Measurements from ENCODE around the gene ZNF784. TPM values are rescaled to one million over a fixed set of nuclear protein-coding genes. Genes with fewer than 3 reads are reported as not detected.

The ZNF784 gene
- total and polyA plus RNA-seq, 2 of the 13 experiments (the other 11 are each of a cell fraction or from before 2014, with no cell fraction given): 4.1 to 4.2 TPM

DNA sequence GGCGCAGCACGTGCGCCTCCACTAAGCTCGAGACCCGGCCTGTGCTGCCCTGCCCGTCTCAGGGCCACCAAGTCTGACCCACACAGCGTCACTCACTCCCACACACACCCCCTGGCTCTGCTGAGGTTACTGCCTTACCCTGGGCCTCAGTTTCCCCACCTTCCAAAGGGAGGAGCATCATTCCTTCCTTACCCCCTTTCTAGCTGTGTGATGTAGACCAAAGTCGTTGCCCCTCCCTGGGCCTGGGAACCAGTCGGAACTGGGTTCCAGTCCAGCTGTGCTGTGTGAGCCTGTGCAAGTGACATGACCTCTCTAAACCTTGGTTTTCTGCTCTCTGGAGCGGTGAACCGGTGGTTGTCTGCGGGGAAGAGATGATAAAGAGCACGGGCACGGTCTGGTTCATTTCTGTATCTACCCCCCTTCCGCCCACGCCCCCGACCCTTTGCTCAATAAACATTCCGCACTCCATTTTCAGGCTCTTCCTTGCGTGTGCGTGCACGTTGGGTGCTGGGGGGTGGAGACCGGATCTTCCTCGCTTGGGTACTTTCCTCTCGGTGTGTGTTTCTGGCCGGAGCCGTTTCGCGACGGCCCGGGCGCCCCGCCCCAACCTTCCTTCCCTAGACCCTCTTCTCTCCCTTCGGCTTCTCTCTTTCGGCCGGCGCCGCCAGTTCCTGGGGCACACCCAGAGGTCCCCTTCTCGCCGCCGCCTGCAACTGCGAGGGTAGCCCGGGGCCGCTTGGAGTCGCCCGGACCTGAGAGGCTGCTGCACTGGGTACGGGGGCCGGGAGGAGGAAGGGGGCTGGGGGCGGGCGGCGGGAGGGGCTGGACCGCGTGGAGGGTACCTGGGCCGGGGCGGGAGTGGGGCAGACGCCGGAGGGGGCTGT is 18.9 kb upstream of the ZNF784 start, which contains the start of gene ZNF581:
Gene ZNF581, plus strand, starts transcription at position 647 of the 884 bp plus-strand sequence. CDS start 923 bp downstream, outside the sequence.
- in situ Hi-C loops (cut with HindIII; ENCODE audit: extremely low pct_ligation_motif_present, low pct_unique_long_range_greater_than_20kb) (no loop called here), intact Hi-C loops (cut with micrococcal nuclease; ENCODE audit: unreplicated experiment) (no loop called here)
- 3% methylated on average over 36 of the region's 56 CpGs for WGBS (ENCODE audit: low lambda C conversion rate)
- H3K79me2 ChIP-seq (ENCODE audit: insufficient read depth, low read length): peaks cover 39% of the 10 kb centered on the region
- no peaks in the 10 kb centered on the region for H4K20me1 ChIP-seq (ENCODE audit: insufficient read depth, low read length)
- FAIRE-seq (peak; percentile 69), DNase-seq (ENCODE audit: low spot score) (peak; percentile 57), ATAC-seq (peak; percentile 47)
- BruUV-seq (replicated peaks): no TSS peak
- H3K27me3 ChIP-seq (ENCODE audit: control insufficient read depth in 1 of 2, insufficient read depth in 2 of 2, low read length in 2 of 2): no peaks in the 10 kb centered on the region; a peak in 1 of 5 replicates
- H3K36me3 ChIP-seq (replicated peaks in 1 of 2; ENCODE audit: control insufficient read depth in 1 of 2, insufficient read depth in 2 of 2, low read length in 2 of 2): peaks cover 0 to 10% of the 10 kb centered on the region in 2 experiments; a peak in 2 of 5 replicates
- H3K4me3 ChIP-seq (replicated peaks in 1 of 3; ENCODE audit: insufficient read depth in 1 of 3, low read depth in 2 of 3, low read length in 3 of 3): peak within 1 kb of the TSS; percentile 92 to 96 (median 92)
- ChIA-PET POLR2A (interaction anchor here (0.5 to 2.4 kb wide), 6 partner anchors 10 to 167 kb away, joined by 3 to 19 read pairs (median 9); partner anchors contain the start of genes U2AF2, ZNF628 and ZNF784), CTCF (ENCODE audit: low intra/inter-chr PET ratio, low total read pairs) (interaction anchor here (1.7 kb wide), 1 partner anchor 11 kb away, joined by 4 read pairs; no protein-coding TSS in a partner anchor)
- H2AFZ ChIP-seq (ENCODE audit: low read length): no peak within 1 kb of the TSS
- H3K9me3 ChIP-seq (ENCODE audit: low read length): no peaks in the 10 kb centered on the region
- H3K4me1 ChIP-seq (ENCODE audit: insufficient read depth, low read length): peaks cover 57% of the 10 kb centered on the region
- peak within 1 kb of the TSS; percentile 79 for H3K27ac ChIP-seq (ENCODE audit: extremely low read length, insufficient read depth, low read length)
- peak within 1 kb of the TSS; percentile 84 for H3K9ac ChIP-seq (ENCODE audit: insufficient read depth, low read depth, low read length)
- H3K4me2 ChIP-seq (ENCODE audit: low read depth, low read length): peak within 1 kb of the TSS; percentile 96
- TF ChIP-seq ZNF878 (CRISPR knock-in tag; IDR thresholded peaks at IDR 0.05) (0 out of 2 replicates have a peak, but pooled peaks have one; percentile 57), NPAS2 (CRISPR knock-in tag; IDR thresholded peaks at IDR 0.05; ENCODE audit: borderline replicate concordance) (no peak), ZNF12 (CRISPR knock-in tag; IDR thresholded peaks at IDR 0.05) (peak; percentile 35; the same call in 1 of the 2 replicates), ZSCAN12 (CRISPR knock-in tag; IDR thresholded peaks at IDR 0.05) (no peak), ZNF430 (CRISPR knock-in tag; IDR thresholded peaks at IDR 0.05) (peak; percentile 59; the same call in 1 of the 2 replicates), U2AF2 (IDR thresholded peaks at IDR 0.05; ENCODE audit: low read depth, low read length) (0 out of 2 replicates have a peak, but pooled peaks have one; percentile 45), PRPF4 (IDR thresholded peaks at IDR 0.05; ENCODE audit: low read depth, low read length, poor library complexity, severe bottlenecking) (no peak), FOSL1 (CRISPR knock-in tag; IDR thresholded peaks at IDR 0.05; ENCODE audit: borderline replicate concordance) (no peak)
- TF ChIP-seq, protein P1, sequence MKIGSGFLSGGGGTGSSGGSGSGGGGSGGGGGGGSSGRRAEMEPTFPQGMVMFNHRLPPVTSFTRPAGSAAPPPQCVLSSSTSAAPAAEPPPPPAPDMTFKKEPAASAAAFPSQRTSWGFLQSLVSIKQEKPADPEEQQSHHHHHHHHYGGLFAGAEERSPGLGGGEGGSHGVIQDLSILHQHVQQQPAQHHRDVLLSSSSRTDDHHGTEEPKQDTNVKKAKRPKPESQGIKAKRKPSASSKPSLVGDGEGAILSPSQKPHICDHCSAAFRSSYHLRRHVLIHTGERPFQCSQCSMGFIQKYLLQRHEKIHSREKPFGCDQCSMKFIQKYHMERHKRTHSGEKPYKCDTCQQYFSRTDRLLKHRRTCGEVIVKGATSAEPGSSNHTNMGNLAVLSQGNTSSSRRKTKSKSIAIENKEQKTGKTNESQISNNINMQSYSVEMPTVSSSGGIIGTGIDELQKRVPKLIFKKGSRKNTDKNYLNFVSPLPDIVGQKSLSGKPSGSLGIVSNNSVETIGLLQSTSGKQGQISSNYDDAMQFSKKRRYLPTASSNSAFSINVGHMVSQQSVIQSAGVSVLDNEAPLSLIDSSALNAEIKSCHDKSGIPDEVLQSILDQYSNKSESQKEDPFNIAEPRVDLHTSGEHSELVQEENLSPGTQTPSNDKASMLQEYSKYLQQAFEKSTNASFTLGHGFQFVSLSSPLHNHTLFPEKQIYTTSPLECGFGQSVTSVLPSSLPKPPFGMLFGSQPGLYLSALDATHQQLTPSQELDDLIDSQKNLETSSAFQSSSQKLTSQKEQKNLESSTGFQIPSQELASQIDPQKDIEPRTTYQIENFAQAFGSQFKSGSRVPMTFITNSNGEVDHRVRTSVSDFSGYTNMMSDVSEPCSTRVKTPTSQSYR (CRISPR knock-in tag; IDR thresholded peaks at IDR 0.05; ENCODE audit: borderline replicate concordance): peak; percentile 74
- TF ChIP-seq, protein P2, sequence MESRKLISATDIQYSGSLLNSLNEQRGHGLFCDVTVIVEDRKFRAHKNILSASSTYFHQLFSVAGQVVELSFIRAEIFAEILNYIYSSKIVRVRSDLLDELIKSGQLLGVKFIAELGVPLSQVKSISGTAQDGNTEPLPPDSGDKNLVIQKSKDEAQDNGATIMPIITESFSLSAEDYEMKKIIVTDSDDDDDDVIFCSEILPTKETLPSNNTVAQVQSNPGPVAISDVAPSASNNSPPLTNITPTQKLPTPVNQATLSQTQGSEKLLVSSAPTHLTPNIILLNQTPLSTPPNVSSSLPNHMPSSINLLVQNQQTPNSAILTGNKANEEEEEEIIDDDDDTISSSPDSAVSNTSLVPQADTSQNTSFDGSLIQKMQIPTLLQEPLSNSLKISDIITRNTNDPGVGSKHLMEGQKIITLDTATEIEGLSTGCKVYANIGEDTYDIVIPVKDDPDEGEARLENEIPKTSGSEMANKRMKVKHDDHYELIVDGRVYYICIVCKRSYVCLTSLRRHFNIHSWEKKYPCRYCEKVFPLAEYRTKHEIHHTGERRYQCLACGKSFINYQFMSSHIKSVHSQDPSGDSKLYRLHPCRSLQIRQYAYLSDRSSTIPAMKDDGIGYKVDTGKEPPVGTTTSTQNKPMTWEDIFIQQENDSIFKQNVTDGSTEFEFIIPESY (CRISPR knock-in tag; IDR thresholded peaks at IDR 0.05): no peak
- TF ChIP-seq, protein P3, sequence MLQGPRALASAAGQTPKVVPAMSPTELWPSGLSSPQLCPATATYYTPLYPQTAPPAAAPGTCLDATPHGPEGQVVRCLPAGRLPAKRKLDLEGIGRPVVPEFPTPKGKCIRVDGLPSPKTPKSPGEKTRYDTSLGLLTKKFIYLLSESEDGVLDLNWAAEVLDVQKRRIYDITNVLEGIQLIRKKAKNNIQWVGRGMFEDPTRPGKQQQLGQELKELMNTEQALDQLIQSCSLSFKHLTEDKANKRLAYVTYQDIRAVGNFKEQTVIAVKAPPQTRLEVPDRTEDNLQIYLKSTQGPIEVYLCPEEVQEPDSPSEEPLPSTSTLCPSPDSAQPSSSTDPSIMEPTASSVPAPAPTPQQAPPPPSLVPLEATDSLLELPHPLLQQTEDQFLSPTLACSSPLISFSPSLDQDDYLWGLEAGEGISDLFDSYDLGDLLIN (CRISPR knock-in tag; IDR thresholded peaks at IDR 0.05; ENCODE audit: borderline replicate concordance): no peak

Measured in HepG2 (cell line).